Brain pericyte (primary cell): ENCODE measurements around the gene ADGRG7.
"Not testable (repeated sequence)": the region's sequence is repeated elsewhere in the genome, so short reads cannot be mapped to it uniquely, and the experiment has no call there.

Experiments
- DNase-seq: peaks from one replicate; pipeline ENCODE4 v3.0.0-alpha.2; 2012; ENCODE audit warnings: low read depth, low spot score

The ADGRG7 gene

GRCh38 chr3:100645913-100646312 lies 36.5 kb downstream of the ADGRG7 start:
- DNase-seq = no peak

- no peak for DNase-seq
Observed at GRCh38 chr3:100647171-100647570, 37.8 kb downstream of the ADGRG7 start.

- DNase-seq = no peak
Observed at GRCh38 chr3:100647657-100648056, 38.3 kb downstream of the ADGRG7 start.

- peak; percentile 26 for DNase-seq
Observed at GRCh38 chr3:100650651-100651619, 41.5 kb downstream of the ADGRG7 start.

- no peak for DNase-seq
Observed at GRCh38 chr3:100653604-100654294, 44.3 kb downstream of the ADGRG7 start.

GRCh38 chr3:100656945-100657344 lies 47.5 kb downstream of the ADGRG7 start:
- DNase-seq = no peak

GRCh38 chr3:100661294-100661693 lies 51.9 kb downstream of the ADGRG7 start:
- DNase-seq = not testable (repeated sequence)

- DNase-seq = no peak
Observed at GRCh38 chr3:100662113-100662823, 52.9 kb downstream of the ADGRG7 start.

GRCh38 chr3:100665230-100665629 lies 55.8 kb downstream of the ADGRG7 start:
- DNase-seq = no peak

GRCh38 chr3:100666699-100667098 lies 57.3 kb downstream of the ADGRG7 start:
- DNase-seq = not testable (repeated sequence)

- not testable (repeated sequence) for DNase-seq
Observed at GRCh38 chr3:100667316-100667715, 57.9 kb downstream of the ADGRG7 start.

- not testable (repeated sequence) for DNase-seq
Observed at GRCh38 chr3:100670995-100671394, 61.6 kb downstream of the ADGRG7 start.

- DNase-seq = no peak
Observed at GRCh38 chr3:100681496-100681895, 72.1 kb downstream of the ADGRG7 start.

- no peak for DNase-seq
Observed at GRCh38 chr3:100682056-100682853, 72.9 kb downstream of the ADGRG7 start.

GRCh38 chr3:100682854-100683760 lies 73.7 kb downstream of the ADGRG7 start:
- no peak for DNase-seq

- no peak for DNase-seq
Observed at GRCh38 chr3:100693225-100693624, 83.8 kb downstream of the ADGRG7 start.

GRCh38 chr3:100695696-100696095 lies 86.3 kb downstream of the ADGRG7 start:
- DNase-seq = no peak

GRCh38 chr3:100696161-100696560 lies 86.8 kb downstream of the ADGRG7 start:
- DNase-seq = no peak

GRCh38 chr3:100697172-100697571 lies 87.8 kb downstream of the ADGRG7 start:
- no peak for DNase-seq

- DNase-seq = no peak
Observed at GRCh38 chr3:100697723-100698285, 88.4 kb downstream of the ADGRG7 start.
